Caco-2 (cell line): Measurements from ENCODE around the gene MAP7D1. TPM values are rescaled to one million over a fixed set of nuclear protein-coding genes. Genes with fewer than 3 reads are reported as not detected.

Experiments
- BruUV-seq: library from RNA; stranded (reverse); fragments of 400-500 nt; replicated peaks from 2 replicates; lab custom pipeline; 2021; lab: Mats Ljungman, UMichigan
- CTCF ChIA-PET: fragments of 300-600 bp; sonication (Branson Sonifier 250); formaldehyde crosslinking; loops from one replicate; lab custom pipeline; 2022; ENCODE audit warnings: antibody characterized with exemption; lab: Charles Lee
- POLR2A ChIA-PET: fragments of 300-600 bp; sonication (Branson Sonifier 250); formaldehyde crosslinking; loops from one replicate; lab custom pipeline; 2022; ENCODE audit warnings: antibody characterized with exemption; lab: Charles Lee
- DNase-seq, 2 experiments: peaks; one replicate each; pipeline versions ENCODE4 v3.0.0 to v3.0.0-alpha.2; 2020 to 2022
- H3K27me3 ChIP-seq: replicated peaks from 2 replicates; pipeline ENCODE4 v1.6.0; 2011; ENCODE audit warnings: low read length; ENCODE audit not compliant: control insufficient read depth, insufficient read depth
- H3K36me3 ChIP-seq: 2 replicates; pipeline ENCODE4 v1.5.1; 2011; ENCODE audit warnings: low read length; ENCODE audit not compliant: control insufficient read depth, insufficient read depth
- H3K4me1 ChIP-seq: fragments of 250-450 bp; sonication (Bioruptor Pico); 2 replicates; pipeline ENCODE4 v1.5.1; 2020; ENCODE audit warnings: mild to moderate bottlenecking
- H3K4me3 ChIP-seq: 2 replicates; pipeline ENCODE4 v1.5.1; 2011; ENCODE audit warnings: low read depth, mild to moderate bottlenecking, control low read depth, low read length
- H3K9me3 ChIP-seq: fragments of 250-450 bp; sonication (Bioruptor Pico); 2 replicates; pipeline ENCODE4 v1.5.1; 2020; ENCODE audit warnings: mild to moderate bottlenecking, moderate library complexity
- H3K27ac Mint-ChIP-seq: one replicate; pipeline ENCODE4 v1.8.0; 2022; ENCODE audit warnings: mixed read lengths; ENCODE audit not compliant: unreplicated experiment
- H3K27me3 Mint-ChIP-seq: one replicate; pipeline ENCODE4 v1.8.0; 2022; ENCODE audit warnings: mixed read lengths; ENCODE audit not compliant: insufficient read depth, unreplicated experiment
- H3K36me3 Mint-ChIP-seq: one replicate; pipeline ENCODE4 v1.8.0; 2022; ENCODE audit warnings: mild to moderate bottlenecking, mixed read lengths; ENCODE audit not compliant: insufficient read depth, unreplicated experiment
- H3K4me1 Mint-ChIP-seq: one replicate; pipeline ENCODE4 v1.8.0; 2022; ENCODE audit warnings: low read depth, mixed read lengths; ENCODE audit not compliant: unreplicated experiment
- H3K4me3 Mint-ChIP-seq: one replicate; pipeline ENCODE4 v1.8.0; 2022; ENCODE audit warnings: mild to moderate bottlenecking, moderate library complexity, mixed read lengths; ENCODE audit not compliant: unreplicated experiment
- H3K9me3 Mint-ChIP-seq: one replicate; pipeline ENCODE4 v1.8.0; 2022; ENCODE audit warnings: mixed read lengths; ENCODE audit not compliant: unreplicated experiment
- CTCF ChIP-seq, 2 experiments: fragments of 200-600 bp in 1 of 2; IDR thresholded peaks; 1 replicate in 1 of 2; 2 replicates in 1 of 2; pipeline versions ENCODE4 v1.5.1 to v1.8.0; 2011 to 2022; ENCODE audit warnings: antibody characterized with exemption in 1 of 2, control low read depth in 1 of 2, inconsistent platforms in 1 of 2, low read depth in 1 of 2, low read length in 1 of 2, mild to moderate bottlenecking in 1 of 2, moderate library complexity in 1 of 2; ENCODE audit not compliant: insufficient read depth in 1 of 2, severe bottlenecking in 1 of 2, unreplicated experiment in 1 of 2
- intact Hi-C: fragments of 100-400 bp; cut with micrococcal nuclease; formaldehyde crosslinking; loops from one replicate; pipeline ENCODE4 v1.10.0; 2022; ENCODE audit not compliant: unreplicated experiment
- total RNA-seq: library from RNA; stranded (reverse); gene quantifications from 2 replicates; pipeline ENCODE4 v1.2.3, GENCODE V29; 2022

MAP7D1 gene
- total RNA-seq, 1 experiment from 2014 or later = 37.7 TPM

- Mint-ChIP-seq H3K9me3 (no peaks in the 10 kb centered on the region), H3K4me3 (no peak overlapping the region), H3K27ac (no peak overlapping the region), H3K27me3 (peaks cover 3% of the 10 kb centered on the region), H3K36me3 (no peaks in the 10 kb centered on the region), H3K4me1 (no peaks in the 10 kb centered on the region)
- ChIA-PET POLR2A (no interaction called here), CTCF (no interaction called here)
- no peak for TF ChIP-seq CTCF (IDR thresholded peaks at IDR 0.05; ENCODE audit: insufficient read depth in 1 of 2, low read depth in 1 of 2, low read length in 1 of 2, severe bottlenecking in 1 of 2, unreplicated experiment in 1 of 2)
- no TSS peak for BruUV-seq
- Histone ChIP-seq H3K4me1 (no peaks in the 10 kb centered on the region), H3K36me3 (no peaks in the 10 kb centered on the region), H3K27me3 (no peaks in the 10 kb centered on the region), H3K9me3 (no peaks in the 10 kb centered on the region), H3K4me3 (no peak overlapping the region)
- DNase-seq = no peak
- intact Hi-C loops = no loop called here
Observed at GRCh38 chr1:36198641-36199040, 42.7 kb downstream of the MAP7D1 start.

GRCh38 chr1:36199934-36200741, 44.2 kb downstream of the MAP7D1 start:
- POLR2A ChIA-PET = no interaction called here
- Histone ChIP-seq H3K4me3 (no peak overlapping the region), H3K4me1 (no peaks in the 10 kb centered on the region), H3K36me3 (no peaks in the 10 kb centered on the region), H3K27me3 (no peaks in the 10 kb centered on the region), H3K9me3 (no peaks in the 10 kb centered on the region)
- DNase-seq = no peak
- CTCF ChIA-PET = no interaction called here
- Mint-ChIP-seq H3K27ac (no peak overlapping the region), H3K27me3 (peaks cover 3% of the 10 kb centered on the region), H3K9me3 (no peaks in the 10 kb centered on the region), H3K4me3 (no peak overlapping the region), H3K36me3 (no peaks in the 10 kb centered on the region), H3K4me1 (no peaks in the 10 kb centered on the region)
- intact Hi-C loops = no loop called here
- no peak for TF ChIP-seq CTCF (IDR thresholded peaks at IDR 0.05; ENCODE audit: insufficient read depth in 1 of 2, low read depth in 1 of 2, low read length in 1 of 2, severe bottlenecking in 1 of 2, unreplicated experiment in 1 of 2)
- BruUV-seq = no TSS peak

- ChIA-PET POLR2A (no interaction called here), CTCF (no interaction called here)
- BruUV-seq = no TSS peak
- no peaks in the 10 kb centered on the region for H3K4me1 Mint-ChIP-seq
- Histone ChIP-seq H3K27me3 (no peaks in the 10 kb centered on the region), H3K9me3 (no peaks in the 10 kb centered on the region), H3K4me3 (no peak overlapping the region), H3K4me1 (no peaks in the 10 kb centered on the region), H3K36me3 (no peaks in the 10 kb centered on the region)
- peaks cover 3% of the 10 kb centered on the region for H3K27me3 Mint-ChIP-seq
- no peak for TF ChIP-seq CTCF (IDR thresholded peaks at IDR 0.05; ENCODE audit: insufficient read depth in 1 of 2, low read depth in 1 of 2, low read length in 1 of 2, severe bottlenecking in 1 of 2, unreplicated experiment in 1 of 2)
- H3K9me3 Mint-ChIP-seq = no peaks in the 10 kb centered on the region
- no peak overlapping the region for H3K4me3 Mint-ChIP-seq
- no peaks in the 10 kb centered on the region for H3K36me3 Mint-ChIP-seq
- intact Hi-C loops = no loop called here
- DNase-seq = no peak
- no peak overlapping the region for H3K27ac Mint-ChIP-seq
Observed at GRCh38 chr1:36203027-36203553, 47.1 kb downstream of the MAP7D1 start.
